ENCODE measurements around the gene BMP7.
"Not testable (repeated sequence)": the region's sequence is repeated elsewhere in the genome, so short reads cannot be mapped to it uniquely, and the experiment has no call there.

Gene BMP7

DNA sequence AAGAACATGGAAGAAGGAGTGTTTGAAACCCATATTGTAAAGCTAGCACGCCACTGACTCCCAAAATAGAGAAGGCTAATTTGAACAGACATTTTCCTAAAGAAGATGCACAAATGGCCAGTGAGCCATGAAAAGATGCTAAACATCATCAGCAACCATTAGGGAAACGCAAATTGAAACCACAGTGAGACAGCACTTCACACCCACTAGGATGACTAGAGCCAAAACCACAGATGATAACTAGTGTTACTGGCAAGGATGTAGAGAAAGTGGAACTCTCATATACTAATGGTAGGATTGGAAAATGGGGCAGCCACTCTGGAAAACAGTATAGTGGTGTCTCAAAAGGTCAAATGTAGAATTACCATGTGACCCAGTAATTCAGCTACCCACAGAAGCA lies 58.2 kb downstream of the BMP7 start:
- DNase-seq = no peak

DNA sequence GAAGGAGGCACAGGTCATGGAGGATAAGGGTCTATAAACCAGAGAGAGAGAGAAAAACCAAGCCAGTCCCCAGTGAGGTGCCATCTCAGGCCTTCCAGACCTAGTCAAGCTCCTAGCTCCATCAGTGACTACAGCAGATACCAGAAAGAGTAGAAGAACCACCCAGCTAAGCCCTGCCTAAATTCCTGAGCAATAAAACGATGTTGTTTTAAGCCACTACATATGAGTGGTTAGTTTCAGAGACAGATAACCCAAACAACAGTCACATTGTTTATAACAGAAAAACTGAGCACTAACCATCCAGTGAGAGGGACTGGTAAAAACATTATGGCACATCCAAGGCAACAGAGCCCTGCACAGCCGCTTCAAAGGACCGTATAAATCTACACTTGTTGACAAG lies 59.2 kb downstream of the BMP7 start:
- DNase-seq = no peak

DNA sequence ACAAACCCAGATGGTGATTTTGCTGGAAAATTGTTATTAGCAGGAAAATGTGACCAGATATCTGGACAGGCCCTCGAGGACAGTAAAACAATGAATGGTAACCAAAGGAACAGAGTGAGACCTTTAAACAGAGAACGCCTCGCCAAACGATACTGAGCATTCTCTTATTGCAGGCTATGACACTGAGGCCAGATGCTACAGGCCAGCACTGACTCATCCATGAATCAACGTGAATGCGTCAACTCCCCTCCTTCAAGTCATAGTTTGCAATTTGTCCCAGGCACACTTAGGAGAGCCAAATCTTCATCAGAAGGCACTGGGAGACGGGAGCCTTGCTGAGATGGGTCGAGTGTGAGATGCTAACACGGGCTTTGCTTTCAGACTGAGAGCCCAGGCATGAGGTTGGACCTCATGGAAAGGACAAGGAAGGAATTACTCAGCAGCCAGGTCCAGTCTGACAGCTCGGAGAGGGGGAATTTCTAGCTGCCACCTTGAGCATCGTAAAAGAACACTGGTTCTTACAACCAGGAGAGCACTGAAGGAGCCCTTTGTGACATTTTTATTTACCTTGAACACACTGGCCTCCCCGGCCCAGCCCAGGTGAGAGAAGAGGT lies 60.7 kb downstream of the BMP7 start:
- DNase-seq = no peak

DNA sequence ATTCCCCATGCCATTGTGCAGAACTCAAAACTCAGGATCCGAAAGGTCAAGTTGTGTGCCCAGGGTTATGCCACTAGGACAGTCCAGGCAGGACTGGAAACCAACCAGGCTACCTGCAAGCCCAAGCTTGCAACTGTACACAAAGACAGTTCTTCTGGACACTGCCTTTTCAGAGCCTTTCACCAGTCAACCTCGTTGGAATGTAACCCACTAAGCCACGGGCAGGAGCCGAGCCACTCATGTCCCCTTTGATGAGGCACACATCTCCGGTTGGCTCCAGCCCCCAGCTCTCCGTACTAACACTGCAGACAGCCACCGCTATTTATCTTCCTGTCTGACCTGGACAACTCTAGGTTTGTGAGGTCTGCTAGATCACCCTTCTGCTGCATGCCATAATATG lies 62.5 kb downstream of the BMP7 start:
- DNase-seq = no peak

DNA sequence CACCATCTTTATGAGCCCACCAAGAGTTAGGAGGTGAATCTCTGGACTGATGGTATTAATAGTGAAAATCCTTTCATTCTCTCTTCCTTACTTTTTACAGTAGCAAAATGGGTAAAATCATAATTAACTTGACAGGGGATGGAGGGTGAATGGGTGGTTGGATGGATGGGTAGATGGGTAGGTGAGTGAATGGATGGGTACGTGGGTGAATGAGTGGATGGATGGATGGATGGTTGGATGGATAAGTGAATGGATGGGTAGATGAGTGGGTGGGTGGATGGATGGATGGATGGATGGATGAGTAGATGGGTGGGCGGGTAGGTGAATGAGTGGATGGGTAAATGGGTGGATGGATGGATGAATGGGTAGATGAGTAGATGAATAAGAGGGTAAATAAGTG lies 63.2 kb downstream of the BMP7 start:
- no peak for DNase-seq

DNA sequence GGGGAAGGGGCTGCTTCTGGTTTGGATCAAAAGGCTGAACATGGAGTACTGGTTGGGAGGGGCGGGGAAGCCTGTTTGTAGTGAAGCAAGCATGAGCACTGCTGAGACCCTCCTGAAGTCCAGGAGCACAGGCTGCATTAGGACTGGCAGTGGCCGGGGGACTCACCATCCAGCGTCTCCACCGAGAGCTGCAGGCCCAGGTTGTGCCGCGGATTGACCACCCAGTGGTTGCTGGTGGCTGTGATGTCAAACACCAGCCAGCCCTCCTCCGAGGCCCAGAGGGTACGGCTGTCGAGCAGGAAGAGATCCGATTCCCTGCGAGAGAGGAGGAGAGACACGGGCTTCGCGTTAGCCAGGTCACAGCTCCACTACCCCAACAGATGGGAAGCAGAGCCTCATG lies 64.1 kb downstream of the BMP7 start:
- DNase-seq = no peak

DNA sequence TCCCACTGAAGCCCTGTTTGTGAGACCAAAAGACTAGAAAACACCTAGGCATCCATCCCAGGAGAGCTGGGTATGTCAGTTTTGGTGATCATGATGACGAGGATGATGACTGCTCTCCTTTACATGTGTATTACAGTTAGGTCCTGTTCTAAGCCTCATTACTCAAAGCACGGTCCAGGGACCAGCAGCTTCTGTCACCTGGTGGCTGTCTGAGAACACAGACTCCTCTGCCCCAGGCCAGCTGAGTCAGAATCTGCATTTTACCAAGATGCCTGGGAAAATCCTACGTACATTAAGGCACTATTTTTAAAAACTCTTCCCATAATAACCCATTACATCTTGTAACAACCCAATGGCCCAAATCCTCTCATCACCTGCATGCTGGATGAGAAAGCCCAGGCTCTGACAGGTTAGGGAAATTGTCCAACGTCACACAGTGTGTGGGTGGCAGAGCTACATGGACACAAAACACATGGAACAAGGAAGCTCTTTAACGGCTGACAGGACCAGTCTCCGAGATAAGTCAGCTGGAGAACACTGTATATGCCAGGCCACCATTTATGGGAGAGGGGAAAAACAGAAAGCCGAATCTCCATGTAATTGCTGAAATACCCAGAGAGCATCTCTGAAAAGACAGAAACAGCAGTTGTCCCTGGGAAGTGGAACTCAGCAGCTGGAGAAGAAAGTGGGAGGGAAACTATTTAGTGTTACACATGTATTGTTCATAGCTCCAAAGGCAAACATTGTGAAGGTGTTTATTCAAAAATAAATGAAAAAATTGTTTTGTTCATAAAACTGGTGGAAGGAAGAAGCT lies 65.4 kb downstream of the BMP7 start:
- DNase-seq = no peak

DNA sequence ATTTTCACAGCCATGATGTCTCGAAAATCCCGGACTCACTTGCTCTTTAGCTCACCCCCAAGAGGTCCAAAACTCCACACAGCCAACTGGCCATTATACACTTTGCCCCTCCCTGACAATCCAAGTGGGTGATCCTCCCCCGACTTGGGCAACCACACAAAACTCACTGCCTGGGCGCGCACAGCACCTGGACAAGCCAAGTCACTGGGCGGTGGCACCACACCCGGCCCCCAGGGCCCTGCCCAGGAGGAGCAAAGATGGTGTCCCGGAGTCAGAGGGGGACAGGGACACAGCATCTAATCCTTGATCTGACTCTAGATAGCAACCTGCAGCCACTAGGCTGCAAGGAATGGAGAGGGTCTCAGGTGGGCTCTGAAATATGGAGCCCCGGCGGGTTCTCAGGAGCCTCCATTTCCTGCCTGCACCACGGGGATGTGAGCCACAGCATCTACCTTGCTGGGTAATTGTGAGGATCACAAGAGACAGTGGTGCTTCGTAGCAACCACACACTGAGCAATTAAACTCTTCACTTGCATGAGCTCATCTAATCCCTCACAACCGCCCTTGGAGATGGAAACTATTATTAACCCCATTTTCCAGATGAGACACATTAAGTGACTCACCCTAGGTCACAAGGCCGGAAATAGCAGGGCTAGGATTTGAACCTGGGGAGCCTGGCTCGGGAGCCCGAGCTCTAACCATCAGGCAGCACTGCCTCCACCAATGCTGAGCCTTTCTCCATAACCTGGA lies 66.6 kb downstream of the BMP7 start:
- DNase-seq = no peak

DNA sequence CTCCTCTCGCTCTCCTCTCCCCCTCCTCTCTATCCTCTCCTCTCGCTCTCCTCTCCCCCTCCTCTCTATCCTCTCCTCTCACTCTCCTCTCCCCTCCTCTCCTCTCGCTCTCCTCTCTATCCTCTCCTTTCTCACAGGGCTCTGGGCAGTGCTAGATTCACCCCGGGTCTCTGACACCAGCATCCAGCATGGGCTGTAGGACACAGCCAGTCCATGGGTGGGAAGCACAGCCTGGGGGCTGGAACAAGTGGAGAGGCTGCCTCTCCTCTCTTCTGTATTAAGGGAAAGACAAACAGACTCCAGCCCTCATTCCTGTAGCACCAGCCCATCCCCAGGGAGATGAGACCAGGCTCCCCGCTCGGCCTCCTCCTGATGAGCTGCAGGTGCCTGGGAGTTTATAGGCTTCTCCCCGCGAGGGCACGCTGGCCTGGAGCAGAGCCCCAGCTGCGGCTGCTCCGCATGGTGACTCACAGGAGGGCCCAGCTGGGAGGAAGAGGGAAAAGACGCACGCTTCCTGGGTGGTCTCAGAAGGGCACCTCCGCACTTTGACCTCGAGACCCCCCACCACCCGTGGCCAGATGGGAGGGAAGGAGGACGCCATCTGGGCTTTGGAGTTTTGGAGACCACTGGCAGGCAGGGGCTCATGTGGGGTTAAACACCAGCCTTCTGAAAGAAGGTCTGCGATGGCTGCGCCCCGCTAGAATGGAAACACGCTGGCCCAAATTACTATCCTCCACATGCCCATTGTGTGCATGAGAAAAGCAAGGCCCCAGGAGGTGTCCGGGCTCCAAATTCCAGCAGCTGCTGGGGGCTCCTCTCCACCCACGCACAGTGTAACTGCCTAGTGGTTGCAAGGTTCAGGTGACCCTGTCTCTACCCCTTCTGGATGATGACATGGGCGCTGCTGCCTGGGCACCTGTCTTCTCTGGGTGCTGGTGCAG lies 68.0 kb downstream of the BMP7 start:
- no peak for DNase-seq

DNA sequence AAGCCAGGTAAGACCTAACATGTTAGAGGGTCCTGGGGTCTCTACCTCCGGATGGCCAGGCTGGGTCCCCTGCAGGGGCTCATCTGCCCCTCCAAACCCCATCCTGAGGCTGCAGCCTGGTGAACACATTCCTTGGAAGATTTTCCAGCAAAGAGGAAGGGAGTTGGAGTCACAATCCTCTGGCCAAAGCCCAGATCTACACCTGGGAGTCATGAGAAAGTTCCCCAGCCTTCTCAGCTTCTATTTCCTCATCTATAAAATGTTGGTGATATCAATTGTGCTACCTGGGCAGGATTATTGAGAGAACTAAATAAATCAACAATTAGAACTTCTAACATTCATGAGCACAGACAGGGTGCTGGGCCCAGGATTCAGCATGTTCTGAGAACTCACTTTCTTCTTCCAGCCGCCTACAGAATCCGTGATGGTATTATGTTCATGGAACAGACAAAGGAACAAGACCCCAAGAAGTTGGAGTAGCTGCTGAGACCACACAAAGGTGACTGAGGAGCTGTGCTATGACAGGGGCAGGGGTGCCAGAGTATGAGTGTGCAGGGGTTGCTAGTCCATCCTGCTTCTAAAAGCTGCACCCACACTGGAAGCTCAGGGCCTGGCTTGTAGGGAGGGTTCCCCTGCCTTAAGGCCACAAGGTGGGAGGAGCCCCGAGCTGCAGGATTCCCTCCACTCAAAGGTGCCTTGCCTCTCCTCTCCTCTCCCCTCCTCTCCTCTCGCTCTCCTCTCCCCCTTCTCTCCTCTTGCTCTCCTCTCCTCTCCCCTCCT lies 68.9 kb downstream of the BMP7 start:
- no peak for DNase-seq

DNA sequence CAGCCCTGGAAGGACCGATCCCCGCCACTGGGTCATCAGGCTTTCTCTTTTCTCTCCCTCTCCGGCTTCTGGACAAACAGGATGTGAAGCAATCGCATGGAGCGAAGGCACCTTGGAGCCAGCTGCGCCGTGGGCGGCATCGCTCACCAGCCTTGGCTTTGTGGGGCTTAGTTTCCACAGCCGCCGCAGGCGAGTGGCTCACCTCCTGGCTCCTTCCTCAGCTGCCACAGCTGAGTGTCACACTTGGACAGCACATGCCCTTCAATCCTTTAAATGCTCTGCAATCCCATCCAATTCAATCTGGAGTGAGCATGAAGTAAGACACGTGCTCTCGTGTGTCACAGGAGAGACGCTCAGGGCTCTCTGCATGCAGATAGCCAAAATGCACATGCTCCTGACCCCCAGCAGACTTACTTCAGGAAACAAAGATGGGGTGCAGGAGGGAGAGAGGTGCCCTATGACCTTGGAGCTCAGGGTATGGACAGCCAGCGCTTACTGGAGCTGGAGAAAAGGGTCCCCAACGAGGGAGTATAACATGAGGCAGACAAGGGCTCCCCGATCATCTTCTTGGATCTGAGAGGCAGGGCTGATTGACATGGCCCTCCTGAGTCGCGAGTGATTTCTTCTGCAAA lies 70.9 kb downstream of the BMP7 start:
- no peak for DNase-seq

DNA sequence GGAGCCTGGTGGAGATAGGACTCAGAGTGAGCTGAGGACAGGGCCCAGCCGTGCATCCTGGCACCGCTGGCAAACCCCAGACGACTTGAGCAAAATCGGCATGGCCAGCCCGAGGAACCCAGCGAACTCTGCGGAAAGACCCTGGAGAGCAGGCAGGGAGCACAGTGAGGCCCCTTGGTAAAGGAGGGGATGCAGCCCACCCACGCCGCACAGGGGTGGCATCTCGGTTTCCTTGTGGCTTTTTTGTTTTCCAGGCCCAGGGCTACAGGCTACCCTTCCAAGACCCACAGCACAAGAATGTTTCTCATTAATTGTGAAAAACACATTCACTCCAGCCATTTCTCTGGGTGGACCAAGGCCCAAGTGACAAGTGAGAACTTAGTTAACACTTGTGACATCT lies 71.4 kb downstream of the BMP7 start:
- DNase-seq = no peak

DNA sequence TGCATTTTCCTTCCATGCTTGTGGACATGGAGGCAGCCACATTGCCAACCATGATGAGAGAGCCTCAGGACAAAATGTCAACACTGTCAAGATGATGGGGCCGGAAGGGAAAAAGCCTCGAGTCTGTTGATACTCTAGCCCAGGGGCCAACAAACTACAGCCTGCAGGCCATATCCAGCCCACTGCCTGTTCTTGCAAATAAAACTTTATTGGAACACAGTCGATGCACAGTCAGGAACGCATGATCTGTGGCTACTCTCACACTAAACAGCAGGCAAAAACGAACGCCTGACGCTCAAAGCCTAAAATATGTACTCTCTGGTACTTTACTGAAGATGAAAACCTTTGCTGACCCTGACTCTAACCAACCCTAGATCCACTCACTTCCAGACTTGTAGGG lies 72.3 kb downstream of the BMP7 start:
- no peak for DNase-seq

DNA sequence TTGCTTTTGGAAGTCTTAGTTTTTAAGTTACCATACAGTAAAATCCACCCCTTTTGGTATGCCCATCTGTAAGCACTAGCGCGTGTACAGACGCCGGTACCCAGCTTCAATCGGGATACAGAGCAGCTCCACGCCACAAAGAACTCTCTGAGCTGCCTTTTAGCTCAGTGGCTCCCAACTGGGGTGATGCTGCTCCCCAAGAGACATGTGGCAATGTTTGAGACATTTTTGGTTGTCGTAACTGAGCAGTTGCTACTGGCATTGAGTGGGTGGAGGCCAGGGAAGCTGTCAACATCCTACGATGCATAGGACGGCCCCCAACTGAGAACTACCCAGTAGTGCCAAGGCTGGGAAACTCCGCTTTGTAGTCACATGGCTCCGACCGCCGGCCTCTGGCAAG lies 73.3 kb downstream of the BMP7 start:
- no peak for DNase-seq

DNA sequence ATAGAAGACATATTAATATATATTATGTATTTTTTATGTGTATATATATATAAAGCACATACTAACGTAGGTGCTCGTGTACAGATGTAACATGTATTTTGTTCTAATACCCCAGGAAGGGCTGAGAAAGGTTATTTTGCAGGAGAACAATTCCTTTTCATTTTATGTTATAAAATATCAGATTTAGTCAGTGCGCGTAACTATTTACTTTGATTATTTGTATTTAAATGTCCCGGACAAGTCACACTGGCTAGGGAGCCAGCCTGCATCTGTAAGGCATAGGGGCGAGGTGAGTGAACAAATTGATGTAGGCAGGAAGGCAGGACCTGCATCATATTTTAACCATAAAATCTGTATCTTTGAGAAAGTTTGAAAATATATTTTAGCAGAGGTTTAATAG lies 74.1 kb downstream of the BMP7 start:
- no peak for DNase-seq

DNA sequence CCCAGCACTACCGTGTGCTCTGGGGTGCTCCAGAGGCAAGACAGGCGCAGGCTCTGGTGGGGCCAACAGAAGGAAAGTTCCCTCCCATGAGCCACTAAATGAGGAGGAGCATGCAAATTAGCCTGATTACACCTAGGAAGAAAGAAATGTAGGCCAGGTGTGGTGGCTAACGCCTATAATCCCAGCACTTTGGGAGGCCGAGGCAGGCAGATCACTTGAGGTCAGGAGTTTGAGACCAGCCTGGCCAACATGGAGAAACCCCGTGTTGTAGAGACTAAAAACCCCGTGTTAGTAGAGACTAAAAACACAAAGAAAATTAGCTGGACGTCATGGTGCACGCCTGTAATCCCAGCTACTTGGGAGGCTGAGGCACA lies 75.2 kb downstream of the BMP7 start:
- DNase-seq = not testable (repeated sequence)

DNA sequence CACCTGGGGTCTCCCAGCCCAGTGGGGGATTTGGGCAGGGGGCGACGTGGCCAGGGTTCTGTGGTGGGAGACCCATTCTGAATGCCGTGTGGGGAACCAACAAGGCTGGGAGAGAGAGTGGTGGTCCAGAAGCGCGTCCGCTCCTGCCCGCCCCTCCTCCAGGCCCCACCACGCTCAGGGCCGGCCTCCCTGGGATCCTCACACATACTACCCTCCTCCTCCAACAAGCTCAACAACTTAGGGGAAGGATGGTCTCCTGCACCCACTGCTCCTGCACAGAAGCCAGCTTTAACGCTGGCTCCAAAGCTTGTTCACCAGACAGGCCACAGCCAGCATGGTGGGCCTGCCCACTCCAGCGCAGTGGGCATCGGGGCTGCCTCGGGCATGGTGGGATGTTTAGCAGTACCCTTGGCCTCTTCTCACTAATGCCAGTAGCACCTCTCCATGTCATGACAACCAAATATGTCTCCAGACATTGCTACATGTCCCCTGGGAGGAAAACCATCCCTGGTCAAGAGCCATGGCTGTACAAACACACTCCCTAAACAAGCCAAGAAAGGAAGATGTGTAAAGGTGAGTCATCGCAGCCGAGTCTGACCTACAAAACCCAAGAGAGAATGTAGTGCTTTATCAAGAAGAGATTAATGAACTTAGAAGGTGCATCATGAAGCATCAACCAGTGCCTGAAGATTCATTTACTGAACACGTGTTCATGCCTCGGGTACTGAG lies 75.7 kb downstream of the BMP7 start:
- DNase-seq = no peak

DNA sequence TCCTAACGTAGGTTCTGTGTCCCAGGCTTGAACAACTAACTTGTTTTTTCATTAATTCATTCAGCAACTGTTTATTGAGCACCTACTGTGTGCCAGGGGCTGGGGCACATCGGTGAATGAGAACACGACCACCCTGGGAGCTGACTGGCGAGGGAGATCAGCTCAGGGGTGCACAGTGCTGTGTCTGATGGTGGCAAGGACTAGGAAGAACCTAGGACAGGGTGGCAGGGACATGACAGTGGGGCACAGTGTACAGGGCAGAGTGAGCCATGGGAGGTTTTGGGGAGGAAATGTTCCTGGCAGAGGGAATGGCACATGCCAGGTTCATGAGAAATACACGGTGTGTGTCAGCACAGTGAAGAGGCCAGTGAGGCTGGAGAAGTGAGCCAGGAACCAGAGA lies 76.7 kb downstream of the BMP7 start:
- DNase-seq = no peak

DNA sequence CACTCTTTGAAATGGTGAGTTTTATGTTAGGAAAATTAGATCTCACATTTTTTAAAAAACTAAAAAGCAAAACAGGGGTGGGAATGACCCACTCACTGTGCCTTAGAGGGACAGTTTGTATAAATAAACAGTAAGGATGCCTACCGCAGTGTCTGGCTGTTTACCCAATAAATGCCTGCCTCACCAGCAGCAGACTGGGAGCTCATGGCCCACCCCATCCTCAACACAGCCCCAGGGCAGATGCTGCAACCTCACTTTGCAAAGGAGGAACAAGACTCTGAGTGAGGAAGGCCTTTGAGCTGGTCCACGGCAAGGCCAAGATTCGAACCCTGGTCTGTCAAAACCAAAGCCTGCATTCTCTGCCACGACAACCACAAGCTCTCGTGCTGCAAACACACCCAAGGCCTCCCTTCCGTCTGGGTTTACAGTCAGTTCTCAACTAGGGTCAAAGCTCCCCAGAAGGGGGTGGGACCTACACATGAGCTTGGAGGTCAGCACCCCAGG lies 77.8 kb downstream of the BMP7 start:
- DNase-seq = no peak

DNA sequence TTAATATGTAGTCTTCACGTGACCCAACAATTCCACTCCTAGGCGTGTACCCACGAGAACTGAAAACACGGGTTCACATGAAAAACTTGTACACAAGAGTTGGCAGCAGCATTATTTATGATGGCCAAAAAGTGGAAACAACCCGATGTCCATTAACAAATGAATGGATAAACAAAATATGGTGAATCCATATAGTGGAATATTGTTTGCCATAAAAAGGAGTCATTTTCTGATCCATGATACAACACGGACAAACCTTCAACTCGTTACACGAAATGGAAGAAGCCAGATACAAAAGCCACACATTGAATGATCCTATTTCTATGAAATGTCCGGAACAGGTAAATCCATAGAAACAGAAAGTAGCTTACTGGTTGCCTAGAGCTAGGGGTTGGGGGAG lies 78.4 kb downstream of the BMP7 start:
- no peak for DNase-seq

Measured in stimulated activated naive CD4-positive, alpha-beta T cell (primary cell).